HG03196 (cell line): ENCODE measurements around the gene FCN3.

Source experiments
- ATAC-seq: cut with Tn5 transposase; IDR thresholded peaks from one replicate; pipeline ENCODE4 v1.9.1; 2021; ENCODE audit not compliant: unreplicated experiment

The FCN3 gene

DNA sequence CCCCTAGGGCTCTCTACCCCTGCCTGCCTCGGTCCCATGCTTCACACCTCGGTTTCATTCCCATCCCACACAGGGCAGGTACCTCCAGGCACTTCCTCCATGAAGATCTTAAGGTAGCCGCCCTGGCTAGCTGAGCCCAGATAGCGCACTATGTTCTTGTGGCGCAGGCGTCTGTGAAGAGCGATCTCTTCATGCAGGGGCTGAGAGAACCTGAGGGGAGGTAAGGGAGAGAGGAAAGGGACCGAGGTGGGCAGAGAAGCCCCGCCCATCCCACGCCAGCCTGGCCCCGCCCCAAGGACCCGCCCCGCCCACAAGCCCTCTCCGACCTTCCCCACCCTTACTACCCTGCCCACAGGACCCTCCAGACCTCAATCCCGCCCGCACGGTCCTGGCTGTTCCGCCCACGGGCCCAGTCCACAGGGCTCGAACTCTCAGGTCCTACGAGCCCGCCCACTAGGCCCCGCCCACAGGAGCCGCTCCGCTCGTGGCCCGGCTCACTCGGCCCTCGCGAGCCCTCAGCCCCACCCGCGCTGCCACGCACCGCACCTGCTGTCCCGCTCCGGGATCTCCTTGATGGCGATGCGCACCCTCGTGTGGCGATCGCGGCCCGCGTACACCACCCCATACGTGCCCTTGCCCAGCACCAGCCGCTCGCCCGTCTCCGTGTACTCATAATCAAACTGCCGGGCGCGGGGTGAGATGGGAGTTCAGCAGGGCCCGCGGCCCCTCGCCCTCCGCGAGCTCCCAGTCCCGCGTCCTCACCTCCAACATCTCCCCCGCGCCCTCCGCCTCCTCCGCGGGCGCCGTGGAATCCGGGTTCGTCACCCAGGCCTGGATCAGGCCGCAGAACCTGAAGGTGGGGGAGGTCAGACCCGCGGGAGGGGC lies 14.2 kb downstream of the FCN3 start:
- ATAC-seq = no peak

DNA sequence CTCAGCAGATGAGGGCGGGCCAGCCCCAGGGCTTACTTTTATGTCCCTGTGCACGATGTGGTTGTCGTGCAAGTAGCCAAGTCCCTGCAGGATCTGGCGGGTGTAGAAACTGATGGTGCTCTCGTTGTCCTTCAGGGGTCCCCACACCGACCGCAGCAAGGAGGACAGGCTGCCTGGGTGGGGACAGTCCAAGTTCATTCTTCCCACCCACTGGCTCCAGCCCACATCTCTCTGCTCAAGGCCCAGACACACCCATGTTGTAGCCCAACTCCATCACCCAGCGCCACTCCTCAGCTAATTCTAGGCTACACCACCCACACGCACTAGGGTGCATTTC lies 14.8 kb downstream of the FCN3 start:
- ATAC-seq = no peak

DNA sequence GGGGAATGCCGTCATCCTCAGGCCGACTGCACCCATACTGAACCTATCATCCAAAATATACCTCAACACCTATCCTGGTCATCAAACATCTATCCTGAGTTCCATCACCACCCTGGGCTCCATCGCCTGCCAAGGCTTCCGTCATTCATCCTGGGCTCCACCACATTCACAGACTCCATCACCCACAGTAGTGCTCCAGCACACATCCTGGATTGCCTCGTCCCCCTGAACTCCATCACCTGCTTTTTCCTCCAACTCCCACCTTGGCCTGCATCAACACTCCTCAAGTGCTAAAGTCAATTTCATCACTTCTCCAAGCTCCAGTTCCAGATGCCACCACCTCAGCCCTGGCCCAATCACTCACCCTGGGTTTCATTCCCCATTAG lies 15.7 kb downstream of the FCN3 start:
- no peak for ATAC-seq

DNA sequence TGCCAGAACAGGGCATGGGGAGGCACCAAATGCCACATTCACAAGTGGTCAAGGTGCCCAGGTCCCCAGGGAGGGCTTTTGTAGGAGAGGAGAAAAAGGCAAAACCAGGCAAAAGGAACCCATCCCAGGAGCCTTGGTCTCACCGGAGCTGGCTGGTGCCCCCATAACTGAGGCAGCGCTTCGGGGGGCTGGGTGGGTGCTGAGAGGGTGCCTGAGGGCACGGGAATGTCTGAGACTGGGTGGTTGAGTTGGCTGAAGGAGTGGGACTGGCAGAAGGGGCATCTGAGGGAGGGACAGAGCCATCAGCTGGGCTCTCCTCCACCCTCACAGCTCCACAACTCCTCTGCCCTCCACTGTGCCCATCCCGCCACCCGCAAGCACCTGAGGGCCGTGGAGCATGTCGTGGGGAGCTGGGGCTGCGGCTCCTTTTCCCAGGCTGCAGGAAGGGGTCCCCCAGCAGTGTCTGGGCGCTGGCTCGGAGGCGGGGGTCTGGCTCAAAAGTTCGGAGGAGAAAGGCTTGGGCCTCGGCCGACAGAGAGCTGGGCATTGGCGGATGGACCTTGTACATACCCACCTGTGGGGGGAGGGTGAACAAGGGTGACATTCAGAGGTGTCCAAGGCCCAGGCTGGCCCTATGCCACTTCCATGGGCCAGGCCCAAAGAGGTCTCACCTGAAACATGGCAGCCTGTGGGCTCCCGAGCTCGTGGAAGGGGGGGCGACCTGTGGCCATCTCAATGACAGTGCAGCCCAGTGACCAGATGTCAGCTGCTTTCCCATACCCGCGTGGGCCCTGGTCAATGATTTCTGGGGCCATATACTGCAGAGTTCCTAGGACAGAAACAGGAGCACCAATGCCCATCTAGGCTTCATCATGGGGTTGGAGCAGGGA lies 16.3 kb downstream of the FCN3 start:
- ATAC-seq = no peak

DNA sequence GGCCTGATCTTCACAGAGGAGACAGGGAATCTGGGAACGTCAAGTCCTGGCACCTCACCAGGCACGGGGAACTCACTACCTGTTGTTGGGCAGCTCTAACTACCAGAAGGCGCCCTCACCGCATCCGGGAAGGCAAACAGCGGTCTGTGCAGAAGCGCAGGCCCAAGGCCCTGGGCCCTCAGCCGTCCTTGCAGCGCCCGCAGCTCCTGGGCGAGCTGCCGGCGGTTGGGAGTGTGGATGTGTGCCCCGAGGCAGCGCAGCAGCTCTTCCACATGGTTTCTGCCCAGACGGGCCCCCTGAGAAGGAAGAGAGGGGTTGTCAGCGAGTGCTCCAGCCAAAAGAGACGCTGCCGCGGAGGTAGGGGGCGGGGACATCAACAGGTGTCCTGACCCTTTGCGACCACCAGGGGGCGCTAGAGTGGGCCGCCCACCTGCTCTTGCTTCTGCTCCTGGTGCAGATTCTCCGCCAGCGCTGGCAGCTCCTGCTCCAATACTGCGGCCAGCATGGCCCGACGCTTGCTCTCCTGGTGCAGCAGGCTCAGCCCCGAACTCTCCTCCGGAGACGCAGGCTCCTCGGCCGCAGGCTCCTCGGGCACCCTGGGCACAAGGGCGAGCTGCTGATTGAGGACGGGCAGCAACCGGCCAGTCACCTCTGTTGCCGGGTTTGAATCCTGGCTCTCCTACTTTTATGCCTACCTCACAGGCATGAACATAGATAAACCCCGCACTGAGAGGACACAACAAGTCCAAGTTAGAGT lies 17.2 kb downstream of the FCN3 start:
- ATAC-seq = no peak

DNA sequence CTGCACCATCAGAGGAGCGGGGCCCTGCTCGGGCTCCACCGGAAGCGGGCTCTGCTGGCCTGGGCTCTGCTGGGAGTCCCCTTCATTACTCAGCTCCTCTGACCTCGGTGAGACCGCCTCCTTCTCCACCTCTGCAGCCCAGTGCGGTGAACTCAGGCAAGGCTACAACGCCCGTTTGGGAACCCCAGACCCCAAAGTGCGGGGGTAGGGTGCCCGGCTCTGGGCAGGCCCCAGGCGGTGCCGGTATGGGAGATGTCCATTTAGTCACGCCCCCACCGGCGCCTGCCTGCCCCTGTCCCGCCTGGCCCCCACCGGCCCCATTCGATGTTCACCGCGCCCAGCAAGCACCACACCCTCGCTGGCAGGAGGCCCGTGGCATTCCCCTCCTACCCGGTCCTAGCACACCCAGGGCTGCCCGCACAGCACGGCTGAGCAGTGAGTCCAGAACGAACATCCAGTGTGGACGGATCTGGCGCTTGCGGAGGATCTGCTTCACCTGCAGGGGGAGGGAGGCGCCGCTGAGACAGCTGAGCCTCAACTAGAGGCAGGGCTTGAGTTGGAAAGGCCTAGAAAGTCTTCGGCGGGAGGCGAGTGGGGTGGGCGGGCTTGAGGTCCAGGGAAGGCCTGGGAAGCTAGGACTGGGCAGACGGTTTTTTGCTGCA lies 17.9 kb downstream of the FCN3 start:
- no peak for ATAC-seq

- no peak for ATAC-seq
Observed at GRCh38 chr1:27356277-27356618, 18.4 kb downstream of the FCN3 start.

- no peak for ATAC-seq
Observed at GRCh38 chr1:27355683-27356082, 18.9 kb downstream of the FCN3 start.

GRCh38 chr1:27353629-27354028 lies 21.0 kb downstream of the FCN3 start:
- ATAC-seq = no peak

DNA sequence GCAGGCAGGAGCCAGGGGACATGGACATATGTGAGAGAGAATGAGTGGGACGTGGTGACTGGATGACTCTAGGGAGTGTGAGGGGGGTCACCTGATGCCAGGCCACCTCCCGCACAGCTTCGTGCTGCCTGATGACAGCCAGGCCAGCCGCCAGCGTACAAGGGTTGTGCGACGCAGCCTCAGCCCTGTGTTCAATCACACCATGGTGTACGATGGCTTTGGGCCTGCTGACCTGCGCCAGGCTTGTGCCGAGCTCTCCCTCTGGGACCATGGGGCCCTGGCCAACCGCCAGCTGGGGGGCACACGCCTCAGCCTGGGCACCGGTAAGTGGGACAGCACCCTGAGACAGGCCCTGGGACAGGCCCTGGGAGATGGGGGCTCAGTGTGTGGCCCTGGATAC lies 21.5 kb downstream of the FCN3 start:
- no peak for ATAC-seq

DNA sequence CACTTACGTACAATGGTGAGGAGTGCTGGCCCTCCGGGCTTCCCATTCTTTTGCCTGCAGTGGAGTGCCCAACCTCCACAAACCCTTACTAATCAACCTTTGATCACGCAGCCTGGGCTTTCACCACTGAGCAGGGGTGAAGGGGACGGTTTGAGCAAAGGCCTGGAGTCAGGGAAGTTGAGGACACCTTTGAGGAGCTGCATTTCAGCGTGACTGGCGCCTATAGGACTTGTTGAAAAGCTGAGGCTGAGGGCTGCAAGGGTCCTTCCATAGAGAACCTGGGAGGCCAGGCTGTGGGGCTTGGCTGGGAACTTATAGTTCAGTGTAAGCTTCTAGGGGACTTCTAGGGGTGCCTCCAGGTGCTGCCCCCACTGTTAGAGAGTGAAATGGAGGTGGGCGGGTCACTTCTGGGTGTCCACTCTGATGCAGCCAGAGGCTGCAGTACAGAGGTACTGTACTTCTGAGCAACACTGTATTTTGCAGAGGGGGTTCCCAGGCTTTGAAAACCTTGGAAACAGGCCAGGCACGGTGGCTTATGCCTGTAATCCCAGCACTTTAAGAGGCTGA lies 23.0 kb downstream of the FCN3 start:
- ATAC-seq = no peak

DNA sequence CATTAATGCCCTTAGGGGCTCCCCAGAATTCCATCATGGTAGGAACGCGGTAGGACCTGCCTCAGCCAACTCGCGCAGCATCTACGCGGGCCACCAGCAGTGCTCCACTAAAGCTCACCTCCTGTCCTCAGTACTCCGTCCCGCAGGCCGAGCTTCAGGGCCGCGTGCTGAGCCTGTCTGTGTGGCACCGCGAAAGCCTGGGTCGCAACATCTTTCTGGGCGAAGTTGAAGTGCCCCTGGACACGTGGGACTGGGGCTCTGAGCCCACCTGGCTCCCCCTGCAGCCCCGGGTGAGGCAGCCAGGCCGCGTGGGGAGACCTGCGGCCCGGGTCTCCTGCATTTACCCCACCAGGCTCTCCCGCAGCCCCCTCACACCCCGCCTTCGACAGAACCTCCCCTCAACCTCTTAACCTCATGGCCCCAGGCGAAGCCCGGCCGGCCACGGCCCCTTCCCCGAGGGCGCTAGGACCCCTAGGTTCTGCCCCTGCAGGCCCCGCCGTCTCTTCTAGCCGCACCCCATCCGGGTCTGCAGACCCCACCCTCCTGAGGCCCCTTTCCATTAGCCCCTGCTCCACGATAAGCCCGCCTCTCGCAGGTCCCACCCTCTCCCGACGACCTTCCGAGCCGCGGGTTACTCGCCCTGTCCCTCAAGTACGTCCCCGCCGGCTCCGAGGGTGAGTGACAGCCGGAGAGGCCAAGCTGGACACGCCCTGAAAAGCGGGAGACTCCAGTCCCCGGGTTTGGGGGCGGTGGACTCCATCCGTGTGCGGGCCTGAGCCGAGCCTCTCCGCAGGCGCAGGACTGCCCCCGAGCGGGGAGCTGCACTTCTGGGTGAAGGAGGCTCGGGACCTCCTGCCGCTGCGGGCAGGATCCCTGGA lies 23.7 kb downstream of the FCN3 start:
- ATAC-seq = no peak

GRCh38 chr1:27349784-27350662 lies 24.6 kb downstream of the FCN3 start:
- ATAC-seq = no peak

- ATAC-seq = no peak
Observed at GRCh38 chr1:27348861-27349783, 25.5 kb downstream of the FCN3 start.

GRCh38 chr1:27346991-27347624 lies 27.5 kb downstream of the FCN3 start:
- ATAC-seq = no peak

DNA sequence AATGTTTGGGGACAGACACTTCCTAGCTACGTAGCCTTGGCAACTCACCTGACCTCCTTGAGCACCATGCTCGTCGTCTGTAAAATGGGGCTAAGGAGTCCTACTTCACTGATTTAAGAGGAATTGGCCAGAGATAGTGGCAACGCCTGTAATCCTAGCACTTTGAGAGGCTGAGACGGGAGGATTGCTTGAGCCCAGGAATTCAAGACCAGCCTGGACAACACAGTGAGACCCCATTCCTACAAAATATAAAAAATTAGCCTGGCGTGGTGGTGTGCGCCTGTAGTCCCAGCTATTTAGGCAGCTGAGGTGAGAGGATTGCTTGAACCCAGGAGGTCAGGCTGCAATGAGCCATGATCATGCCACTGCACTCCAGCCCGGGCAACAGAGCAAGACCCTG lies 28.3 kb downstream of the FCN3 start:
- no peak for ATAC-seq

GRCh38 chr1:27345272-27345671 lies 29.4 kb downstream of the FCN3 start:
- ATAC-seq = no peak
